ENCODE measurements around the gene MEOX2. TPM values are rescaled to one million over a fixed set of nuclear protein-coding genes. Genes with fewer than 3 reads are reported as not detected.

The MEOX2 gene
- total RNA-seq, 2 donors from 2014 or later, result 0.46 to 4.3 TPM

DNA sequence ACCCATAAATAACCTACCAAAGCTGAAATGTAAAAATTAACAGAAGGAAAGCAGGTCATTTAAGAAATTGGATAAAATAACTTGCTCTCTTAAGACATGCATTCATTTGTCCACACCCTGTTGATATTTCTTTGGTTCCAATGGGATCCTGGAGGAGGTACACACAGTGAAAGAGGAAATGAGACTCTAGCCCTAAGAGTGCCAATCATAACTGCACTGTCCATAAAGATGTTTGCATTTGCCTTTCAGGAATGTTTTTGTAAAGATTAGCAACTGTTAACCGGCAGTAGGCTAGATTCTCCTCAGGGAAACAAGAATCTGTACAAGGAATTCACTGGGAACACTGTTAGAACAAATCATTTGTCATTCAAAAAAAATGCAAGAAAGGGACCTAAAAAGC lies 61.0 kb downstream of the MEOX2 start:
- no peak for TF ChIP-seq POLR2A (IDR thresholded peaks at IDR 0.05)
- TF ChIP-seq CTCF (IDR thresholded peaks at IDR 0.05), result no peak
- no peak for TF ChIP-seq POLR2AphosphoS5 (IDR thresholded peaks at IDR 0.05)
- H3K4me1 ChIP-seq (replicated peaks), result no peaks in the 10 kb centered on the region
- no peaks in the 10 kb centered on the region for H3K36me3 ChIP-seq
- intact Hi-C loops (cut with DNase I), result no loop called here
- H3K27ac ChIP-seq, result no peak overlapping the region
- H3K9me3 ChIP-seq, result no peaks in the 10 kb centered on the region
- no peaks in the 10 kb centered on the region for H3K27me3 ChIP-seq (replicated peaks; ENCODE audit: insufficient read depth)
- 52% methylated on average over 1 of the region's 1 CpG for WGBS
- no peak for DNase-seq (ENCODE audit: low spot score)
- no peak overlapping the region for H3K4me3 ChIP-seq

DNA sequence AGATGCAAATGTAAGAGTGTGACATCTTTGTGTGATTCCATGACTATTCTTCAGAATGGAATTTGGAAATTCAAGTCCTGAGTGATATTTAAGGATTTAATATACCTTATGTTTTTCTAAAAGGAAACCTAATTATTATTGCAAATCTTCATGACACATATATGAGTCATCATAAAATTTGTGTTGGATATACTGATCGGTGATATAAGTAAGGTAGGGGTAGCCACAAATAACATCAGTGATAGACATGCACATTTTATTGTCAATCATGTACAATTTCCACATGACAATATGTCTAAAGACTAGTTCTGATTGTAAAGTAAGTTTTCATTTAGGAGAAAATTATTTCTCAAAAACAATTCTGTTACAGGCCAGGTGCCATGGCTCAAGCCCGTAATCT lies 65.0 kb downstream of the MEOX2 start:
- WGBS, result 87% methylated on average over 2 of the region's 2 CpGs
- TF ChIP-seq POLR2AphosphoS5 (IDR thresholded peaks at IDR 0.05) (no peak), CTCF (IDR thresholded peaks at IDR 0.05) (no peak), POLR2A (IDR thresholded peaks at IDR 0.05) (no peak)
- H3K4me3 ChIP-seq, result no peak overlapping the region
- no peak overlapping the region for H3K27ac ChIP-seq
- DNase-seq (ENCODE audit: low spot score), result no peak
- H3K4me1 ChIP-seq (replicated peaks), result no peaks in the 10 kb centered on the region
- no peaks in the 10 kb centered on the region for H3K9me3 ChIP-seq
- H3K27me3 ChIP-seq (replicated peaks; ENCODE audit: insufficient read depth), result no peaks in the 10 kb centered on the region
- intact Hi-C loops (cut with DNase I), result no loop called here
- no peaks in the 10 kb centered on the region for H3K36me3 ChIP-seq

DNA sequence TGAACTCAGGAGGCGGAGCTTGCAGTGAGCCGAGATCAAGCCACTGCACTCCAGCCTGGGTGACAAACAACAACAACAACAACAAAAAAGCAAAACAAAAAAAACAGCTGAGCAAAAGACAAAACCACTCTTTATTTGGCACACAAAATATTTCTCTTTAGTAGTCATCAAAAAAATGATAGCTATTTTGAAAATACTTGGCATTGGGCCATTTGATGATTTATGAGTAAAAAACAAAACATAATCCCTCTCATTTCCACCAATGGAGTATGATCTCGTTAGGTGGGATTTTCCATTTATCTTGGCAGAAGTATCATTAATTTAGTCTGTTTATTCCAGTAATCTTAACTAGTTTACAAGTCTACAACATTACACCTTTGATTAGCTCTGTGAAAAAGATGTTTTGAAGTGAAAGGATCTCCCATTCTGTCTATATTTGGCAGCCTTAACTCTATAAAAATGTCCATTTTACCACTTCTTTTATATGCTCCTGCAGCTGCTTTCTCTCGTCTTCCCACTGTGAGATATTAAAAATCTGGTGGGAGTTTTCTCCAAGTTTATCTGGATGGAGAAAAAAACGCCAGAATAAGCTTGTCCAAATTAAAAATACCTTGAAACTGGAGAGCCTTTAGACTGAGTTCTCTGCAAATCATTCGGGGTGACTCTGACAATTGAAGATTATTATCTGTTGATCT lies 65.8 kb downstream of the MEOX2 start:
- H3K4me3 ChIP-seq, result no peak overlapping the region
- intact Hi-C loops (cut with DNase I), result no loop called here
- no peak for TF ChIP-seq POLR2AphosphoS5 (IDR thresholded peaks at IDR 0.05)
- no peak for TF ChIP-seq POLR2A (IDR thresholded peaks at IDR 0.05)
- TF ChIP-seq CTCF (IDR thresholded peaks at IDR 0.05), result no peak
- H3K36me3 ChIP-seq, result no peaks in the 10 kb centered on the region
- no peaks in the 10 kb centered on the region for H3K4me1 ChIP-seq (replicated peaks)
- H3K9me3 ChIP-seq, result no peaks in the 10 kb centered on the region
- no peak overlapping the region for H3K27ac ChIP-seq
- no peak for DNase-seq (ENCODE audit: low spot score)
- no peaks in the 10 kb centered on the region for H3K27me3 ChIP-seq (replicated peaks; ENCODE audit: insufficient read depth)
- 35% methylated on average over 6 of the region's 6 CpGs for WGBS

- no peak for TF ChIP-seq CTCF (IDR thresholded peaks at IDR 0.05)
- no peak for TF ChIP-seq POLR2A (IDR thresholded peaks at IDR 0.05)
- TF ChIP-seq POLR2AphosphoS5 (IDR thresholded peaks at IDR 0.05), result no peak
- Histone ChIP-seq H3K27ac (no peak overlapping the region), H3K36me3 (no peaks in the 10 kb centered on the region), H3K9me3 (no peaks in the 10 kb centered on the region), H3K4me1 (replicated peaks) (no peaks in the 10 kb centered on the region), H3K4me3 (no peak overlapping the region), H3K27me3 (replicated peaks; ENCODE audit: insufficient read depth) (no peaks in the 10 kb centered on the region)
- DNase-seq (ENCODE audit: low spot score), result no peak
- intact Hi-C loops (cut with DNase I), result no loop called here
- WGBS, result 89% methylated on average over 2 of the region's 2 CpGs
These were observed 68.2 kb downstream of the MEOX2 start for GRCh38 chr7:15618275-15618674.

DNA sequence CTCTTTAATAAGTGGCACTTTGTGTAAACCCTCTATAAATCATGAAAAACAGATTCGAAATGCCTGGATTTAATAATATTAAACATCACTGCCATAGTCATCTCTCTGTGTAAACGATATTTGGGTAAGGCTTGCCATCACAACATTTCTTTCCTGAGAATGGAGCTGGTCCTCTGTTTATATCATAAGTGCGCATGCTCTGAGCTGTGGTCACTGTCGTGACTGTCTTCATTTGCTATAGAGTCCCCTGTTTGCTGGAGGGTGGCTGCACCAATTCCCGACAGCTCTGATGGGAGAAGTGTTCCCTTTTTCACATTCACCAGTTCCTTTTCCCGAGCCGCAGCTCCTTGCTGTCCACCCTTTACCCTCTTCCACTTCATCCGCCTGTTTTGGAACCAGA lies 74.3 kb downstream of the MEOX2 start:
- Histone ChIP-seq H3K27me3 (replicated peaks; ENCODE audit: insufficient read depth) (no peaks in the 10 kb centered on the region), H3K27ac (no peak overlapping the region), H3K9me3 (no peaks in the 10 kb centered on the region), H3K4me1 (replicated peaks) (no peaks in the 10 kb centered on the region), H3K36me3 (no peaks in the 10 kb centered on the region), H3K4me3 (no peak overlapping the region)
- TF ChIP-seq CTCF (IDR thresholded peaks at IDR 0.05), result no peak
- TF ChIP-seq POLR2AphosphoS5 (IDR thresholded peaks at IDR 0.05), result no peak
- TF ChIP-seq POLR2A (IDR thresholded peaks at IDR 0.05), result no peak
- 74% methylated on average over 8 of the region's 8 CpGs for WGBS
- intact Hi-C loops (cut with DNase I), result no loop called here
- no peak for DNase-seq (ENCODE audit: low spot score)
